PC-9 (cell line): Measurements from ENCODE around the gene DNMT3B.

Experiments used
- EZH2 ChIP-seq: fragments of 200-600 bp; sonication (generic); IDR thresholded peaks from 2 replicates; pipeline ENCODE4 v1.8.0; 2017; ENCODE audit warnings: antibody characterized with exemption, low read depth
- TF ChIP-seq, protein P1 (sequence below): fragments of 200-600 bp; sonication (generic); conservative IDR thresholded peaks from 2 replicates; pipeline ENCODE4 v1.6.1; 2017; ENCODE audit warnings: mixed run types, antibody characterized with exemption, mild to moderate bottlenecking, moderate library complexity

DNA sequence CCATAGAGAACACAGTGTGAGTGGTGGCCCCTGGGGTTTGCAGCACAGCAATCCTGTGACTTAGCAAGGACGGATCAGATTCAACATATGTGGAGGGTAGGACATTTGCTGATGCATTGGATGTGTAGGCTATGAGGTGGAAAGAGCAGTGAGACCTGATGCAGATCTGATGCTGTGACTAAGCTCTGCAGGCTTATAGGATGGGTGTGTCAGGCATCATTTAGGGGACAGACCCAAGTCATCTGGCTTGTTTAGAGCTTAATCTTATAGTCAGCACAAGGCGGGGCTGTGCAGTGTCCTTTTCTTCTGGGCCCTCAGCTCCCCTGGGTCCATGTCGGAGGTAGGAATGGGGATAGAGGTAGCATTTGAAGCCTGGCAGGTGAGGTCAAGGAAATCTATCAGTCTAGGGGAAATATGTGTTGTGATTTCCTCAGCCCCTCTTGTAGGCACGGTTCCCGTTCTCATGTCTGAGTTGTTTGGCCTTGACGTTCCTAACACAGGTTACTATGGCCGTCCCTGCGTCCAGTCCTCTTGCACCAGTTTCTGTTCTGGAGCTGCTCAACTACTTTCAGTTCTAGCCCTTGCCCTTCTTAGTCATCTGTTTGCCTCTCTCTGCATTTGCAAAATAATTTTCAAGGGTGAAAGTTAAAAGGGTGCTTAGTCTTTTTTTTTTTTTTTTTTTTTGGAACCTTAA, 42.0 kb downstream of the DNMT3B start:
- TF ChIP-seq, protein P1, sequence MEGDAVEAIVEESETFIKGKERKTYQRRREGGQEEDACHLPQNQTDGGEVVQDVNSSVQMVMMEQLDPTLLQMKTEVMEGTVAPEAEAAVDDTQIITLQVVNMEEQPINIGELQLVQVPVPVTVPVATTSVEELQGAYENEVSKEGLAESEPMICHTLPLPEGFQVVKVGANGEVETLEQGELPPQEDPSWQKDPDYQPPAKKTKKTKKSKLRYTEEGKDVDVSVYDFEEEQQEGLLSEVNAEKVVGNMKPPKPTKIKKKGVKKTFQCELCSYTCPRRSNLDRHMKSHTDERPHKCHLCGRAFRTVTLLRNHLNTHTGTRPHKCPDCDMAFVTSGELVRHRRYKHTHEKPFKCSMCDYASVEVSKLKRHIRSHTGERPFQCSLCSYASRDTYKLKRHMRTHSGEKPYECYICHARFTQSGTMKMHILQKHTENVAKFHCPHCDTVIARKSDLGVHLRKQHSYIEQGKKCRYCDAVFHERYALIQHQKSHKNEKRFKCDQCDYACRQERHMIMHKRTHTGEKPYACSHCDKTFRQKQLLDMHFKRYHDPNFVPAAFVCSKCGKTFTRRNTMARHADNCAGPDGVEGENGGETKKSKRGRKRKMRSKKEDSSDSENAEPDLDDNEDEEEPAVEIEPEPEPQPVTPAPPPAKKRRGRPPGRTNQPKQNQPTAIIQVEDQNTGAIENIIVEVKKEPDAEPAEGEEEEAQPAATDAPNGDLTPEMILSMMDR: no peak
- no peak for TF ChIP-seq EZH2
